ENCODE measurements around the gene PBX4. TPM values are rescaled to one million over a fixed set of nuclear protein-coding genes. Genes with fewer than 3 reads are reported as not detected.

The PBX4 gene
- total RNA-seq, 1 donor from 2014 or later: 56.1 TPM

- Mint-ChIP-seq H3K27me3 (ENCODE audit: unreplicated experiment) (peaks cover 6% of the 10 kb centered on the region), H3K9me3 (ENCODE audit: unreplicated experiment) (peaks cover 7% of the 10 kb centered on the region), H3K36me3 (ENCODE audit: unreplicated experiment) (no peaks in the 10 kb centered on the region), H3K4me3 (ENCODE audit: unreplicated experiment) (no peak overlapping the region), H3K4me1 (ENCODE audit: low read depth, unreplicated experiment) (no peaks in the 10 kb centered on the region), H3K27ac (ENCODE audit: unreplicated experiment) (no peak overlapping the region)
- no peak for DNase-seq
- TF ChIP-seq CTCF (IDR thresholded peaks at IDR 0.05; ENCODE audit: partially characterized antibody, unreplicated experiment): no peak
Observed at GRCh38 chr19:19653597-19654147, 35.2 kb upstream of the PBX4 start.

- no peak for TF ChIP-seq CTCF (IDR thresholded peaks at IDR 0.05; ENCODE audit: partially characterized antibody, unreplicated experiment)
- Mint-ChIP-seq H3K27ac (ENCODE audit: unreplicated experiment) (no peak overlapping the region), H3K4me3 (ENCODE audit: unreplicated experiment) (no peak overlapping the region), H3K36me3 (ENCODE audit: unreplicated experiment) (no peaks in the 10 kb centered on the region), H3K9me3 (ENCODE audit: unreplicated experiment) (peaks cover 4% of the 10 kb centered on the region), H3K4me1 (ENCODE audit: low read depth, unreplicated experiment) (no peaks in the 10 kb centered on the region), H3K27me3 (ENCODE audit: unreplicated experiment) (peaks cover 6% of the 10 kb centered on the region)
- no peak for DNase-seq
Observed at GRCh38 chr19:19652482-19653295, 34.2 kb upstream of the PBX4 start.

- H3K27ac Mint-ChIP-seq (ENCODE audit: unreplicated experiment): no peak overlapping the region
- TF ChIP-seq CTCF (IDR thresholded peaks at IDR 0.05; ENCODE audit: partially characterized antibody, unreplicated experiment): no peak
- H3K9me3 Mint-ChIP-seq (ENCODE audit: unreplicated experiment): peaks cover 4% of the 10 kb centered on the region
- DNase-seq: no peak
- H3K27me3 Mint-ChIP-seq (ENCODE audit: unreplicated experiment): peaks cover 5% of the 10 kb centered on the region
- no peaks in the 10 kb centered on the region for H3K36me3 Mint-ChIP-seq (ENCODE audit: unreplicated experiment)
- no peaks in the 10 kb centered on the region for H3K4me1 Mint-ChIP-seq (ENCODE audit: low read depth, unreplicated experiment)
- H3K4me3 Mint-ChIP-seq (ENCODE audit: unreplicated experiment): no peak overlapping the region
Observed at GRCh38 chr19:19651076-19651475, 32.6 kb upstream of the PBX4 start.

GRCh38 chr19:19650331-19650730 lies 31.8 kb upstream of the PBX4 start:
- Mint-ChIP-seq H3K27me3 (ENCODE audit: unreplicated experiment) (peaks cover 4% of the 10 kb centered on the region), H3K4me3 (ENCODE audit: unreplicated experiment) (no peak overlapping the region), H3K9me3 (ENCODE audit: unreplicated experiment) (peaks cover 4% of the 10 kb centered on the region), H3K4me1 (ENCODE audit: low read depth, unreplicated experiment) (no peaks in the 10 kb centered on the region), H3K36me3 (ENCODE audit: unreplicated experiment) (no peaks in the 10 kb centered on the region), H3K27ac (ENCODE audit: unreplicated experiment) (no peak overlapping the region)
- no peak for TF ChIP-seq CTCF (IDR thresholded peaks at IDR 0.05; ENCODE audit: partially characterized antibody, unreplicated experiment)
- no peak for DNase-seq

- Mint-ChIP-seq H3K27me3 (ENCODE audit: unreplicated experiment) (peaks cover 4% of the 10 kb centered on the region), H3K36me3 (ENCODE audit: unreplicated experiment) (no peaks in the 10 kb centered on the region), H3K9me3 (ENCODE audit: unreplicated experiment) (peaks cover 8% of the 10 kb centered on the region), H3K4me3 (ENCODE audit: unreplicated experiment) (no peak overlapping the region), H3K27ac (ENCODE audit: unreplicated experiment) (no peak overlapping the region), H3K4me1 (ENCODE audit: low read depth, unreplicated experiment) (peaks cover 1% of the 10 kb centered on the region)
- no peak for DNase-seq
- TF ChIP-seq CTCF (IDR thresholded peaks at IDR 0.05; ENCODE audit: partially characterized antibody, unreplicated experiment): no peak
Observed at GRCh38 chr19:19649580-19649995, 31.1 kb upstream of the PBX4 start.
